GM19193 (cell line): ENCODE data around the gene OR5L1.

Source experiments
- POLR2A ChIP-seq: IDR thresholded peaks from 4 replicates; pipeline ENCODE4 v1.6.1; 2011; ENCODE audit not compliant: insufficient read depth, insufficient read length; ENCODE audit errors: extremely low read depth

OR5L1 gene

GRCh38 chr11:55811067-55811466 lies at the start of gene OR5L1:
TSS of gene OR5L1 (plus strand) at chr11:55811367. CDS start at chr11:55811467, 100 bp downstream.
- no peak for TF ChIP-seq POLR2A

DNA sequence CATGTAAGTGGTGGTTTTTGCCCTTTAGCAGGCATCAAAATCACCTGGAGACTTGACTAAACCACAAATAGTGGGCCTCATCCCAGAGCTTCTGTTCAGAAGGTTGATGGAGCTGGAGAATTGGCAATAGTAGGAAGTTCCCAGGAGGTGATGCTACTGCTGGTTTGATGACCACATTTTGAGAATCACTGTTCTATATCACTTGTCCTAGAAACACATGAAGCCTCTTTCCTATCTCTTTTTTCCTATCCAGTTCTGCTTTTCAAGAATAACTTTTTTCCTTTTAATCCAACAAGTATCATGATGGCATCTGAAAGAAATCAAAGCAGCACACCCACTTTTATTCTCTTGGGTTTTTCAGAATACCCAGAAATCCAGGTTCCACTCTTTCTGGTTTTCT lies 38.0 kb upstream of the OR5L1 start, which contains the start of gene OR5D13:
TSS of gene OR5D13 (plus strand) at position 301 of the 400 bp plus-strand sequence. CDS start at position 301, 0 bp downstream.
- TF ChIP-seq POLR2A = no peak

GRCh38 chr11:55791606-55792005 lies 19.6 kb upstream of the OR5L1 start:
- TF ChIP-seq POLR2A = no peak

DNA sequence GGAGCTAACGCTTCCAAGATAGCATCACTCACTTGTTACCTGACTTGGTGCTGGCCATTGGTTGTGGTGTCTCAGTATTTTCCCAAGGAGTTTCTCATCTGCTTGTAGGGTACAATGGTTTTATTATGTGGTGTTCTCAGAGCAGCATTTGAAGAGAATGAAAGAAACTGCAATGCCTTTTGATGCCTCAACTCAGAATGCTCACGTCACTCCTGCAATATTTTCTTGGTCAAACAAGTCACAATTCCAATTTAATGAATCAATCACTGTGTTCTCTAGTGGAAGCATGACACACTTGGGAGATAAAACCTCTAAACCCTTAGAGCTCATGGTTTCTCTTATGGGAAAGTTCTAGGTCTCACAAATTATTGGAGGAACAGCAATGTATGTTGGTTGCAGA lies 17.8 kb upstream of the OR5L1 start:
- TF ChIP-seq POLR2A = no peak

GRCh38 chr11:55795256-55795655 lies 15.9 kb upstream of the OR5L1 start, which contains the start of gene OR5D14:
TSS of gene OR5D14 (plus strand) at chr11:55795556. CDS start at chr11:55795556, 0 bp downstream.
- no peak for TF ChIP-seq POLR2A

DNA sequence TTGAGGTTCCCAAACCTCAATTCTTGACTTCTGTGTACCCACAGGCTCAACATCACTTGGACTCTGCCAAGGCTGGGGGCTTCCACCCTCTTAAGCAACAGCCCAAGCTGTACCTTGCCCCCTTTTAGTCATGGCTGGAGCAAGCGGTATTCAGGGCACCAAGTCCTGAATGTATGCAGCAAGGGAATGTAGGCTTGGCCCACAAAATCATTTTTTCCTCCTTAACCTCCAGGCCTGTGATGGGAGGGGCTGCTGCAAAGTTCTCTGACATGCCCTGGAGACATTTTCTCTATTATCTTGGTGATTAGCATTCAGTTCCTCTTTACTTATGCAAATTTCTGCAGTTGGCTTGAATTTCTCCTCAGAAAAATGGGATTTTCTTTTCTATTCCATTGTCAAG lies 4.9 kb upstream of the OR5L1 start:
- TF ChIP-seq POLR2A = no peak

GRCh38 chr11:55819330-55819729 lies 8.2 kb downstream of the OR5L1 start, which contains the start of gene OR5D18:
TSS of gene OR5D18 (plus strand) at chr11:55819630. CDS start at chr11:55819630, 0 bp downstream.
- no peak for TF ChIP-seq POLR2A

DNA sequence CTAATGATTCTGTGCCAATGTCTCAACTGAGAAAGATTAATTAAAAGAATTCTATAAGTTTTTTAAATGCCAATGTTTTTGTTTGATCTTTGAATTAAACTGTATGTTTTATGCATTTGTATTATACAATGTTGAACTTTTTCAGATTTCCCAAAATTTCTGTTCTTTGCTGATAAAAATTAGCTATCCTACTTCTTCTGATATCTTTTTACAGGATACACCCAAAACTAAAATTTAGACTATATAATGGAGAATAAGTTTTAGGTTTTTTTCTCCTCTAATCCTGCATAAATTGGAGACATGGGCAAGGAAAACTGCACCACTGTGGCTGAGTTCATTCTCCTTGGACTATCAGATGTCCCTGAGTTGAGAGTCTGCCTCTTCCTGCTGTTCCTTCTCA lies 15.8 kb downstream of the OR5L1 start, which contains the start of gene OR5L2:
TSS of gene OR5L2 (plus strand) at position 301 of the 400 bp plus-strand sequence. CDS start at position 301, 0 bp downstream.
- no peak for TF ChIP-seq POLR2A

- TF ChIP-seq POLR2A = no peak
These were observed 27.3 kb downstream of the OR5L1 start, which contains the start of gene OR5D16 for GRCh38 chr11:55838452-55838851. TSS of gene OR5D16 (plus strand) at chr11:55838752. CDS start at chr11:55838752, 0 bp downstream.

GRCh38 chr11:55847453-55847852 lies 36.3 kb downstream of the OR5L1 start:
- no peak for TF ChIP-seq POLR2A

DNA sequence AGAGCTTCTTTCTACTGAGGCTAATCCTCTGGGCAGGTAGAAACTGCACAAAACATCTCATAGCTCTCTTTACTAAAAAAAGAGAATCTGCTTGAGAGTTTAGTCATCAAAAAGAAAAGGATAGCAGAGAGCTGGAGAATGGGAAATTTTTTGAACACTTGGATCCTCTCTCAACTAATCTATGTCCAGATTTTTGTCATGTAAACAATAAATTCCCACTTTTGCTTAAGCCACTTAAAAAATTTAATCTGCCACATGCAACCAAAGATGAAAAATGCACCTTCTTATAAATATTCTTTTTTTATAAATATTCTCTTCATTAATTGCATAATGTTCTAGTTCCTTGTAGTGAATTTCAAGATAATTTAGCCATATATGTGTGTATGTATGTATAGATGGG lies 37.9 kb downstream of the OR5L1 start:
- no peak for TF ChIP-seq POLR2A

GRCh38 chr11:55852141-55852540 lies 41.0 kb downstream of the OR5L1 start:
- TF ChIP-seq POLR2A = no peak

GRCh38 chr11:55854704-55855103 lies 43.5 kb downstream of the OR5L1 start:
- no peak for TF ChIP-seq POLR2A
